B cell (primary cell): ENCODE results near the gene BTBD17. TPM values are rescaled to one million over a fixed set of nuclear protein-coding genes. Genes with fewer than 3 reads are reported as not detected.

Source experiments
- ATAC-seq: fragments of 200-7000 bp; cut with Tn5 transposase; one replicate; pipeline ENCODE4 v1.10.0; 2021; ENCODE audit warnings: low read depth, mild to moderate bottlenecking, moderate number of reproducible peaks, moderate library complexity
- CTCF ChIA-PET: fragments of 350-600 bp; sonication (Branson Sonifier 250); formaldehyde crosslinking; loops from one replicate; lab custom pipeline; 2021; ENCODE audit warnings: antibody characterized with exemption, inconsistent platforms; lab: Charles Lee
- POLR2A ChIA-PET: fragments of 350-600 bp; sonication (Branson Sonifier 250); formaldehyde crosslinking; loops from one replicate; lab custom pipeline; 2021; ENCODE audit warnings: antibody characterized with exemption; lab: Charles Lee
- DNase-seq: peaks from one replicate; pipeline ENCODE4 v3.0.0; 2013
- H2AFZ ChIP-seq: 2 replicates; pipeline ENCODE4 v1.6.1; 2012; ENCODE audit warnings: mild to moderate bottlenecking, low read depth, low read length; ENCODE audit not compliant: insufficient read depth, poor library complexity, severe bottlenecking
- H3K27ac ChIP-seq, 2 donors: 1 replicate in 1 of 2; 2 replicates in 1 of 2; pipeline ENCODE4 v1.5.1; 2012 to 2013; ENCODE audit warnings: low read length in 2 of 2, mild to moderate bottlenecking in 2 of 2, moderate library complexity in 1 of 2
- H3K27me3 ChIP-seq, 4 experiments: fragments of 200-600 bp in 1 of 4; sonication (generic) in 1 of 4; replicated peaks in 1 of 4; 1 replicate in 2 of 4; 2 replicates in 2 of 4; pipeline versions ENCODE4 v1.6.1 to v1.7.0; 2013 to 2016; ENCODE audit warnings: low read length in 3 of 4, mild to moderate bottlenecking in 2 of 4, mixed read lengths in 1 of 4, moderate library complexity in 1 of 4; ENCODE audit not compliant: insufficient read depth in 4 of 4, control insufficient read depth in 3 of 4; ENCODE audit errors: control extremely low read depth in 1 of 4
- H3K36me3 ChIP-seq, 2 experiments: replicated peaks in 1 of 2; 1 replicate in 1 of 2; 2 replicates in 1 of 2; pipeline versions ENCODE4 v1.6.1 to v1.7.1; 2013; ENCODE audit warnings: low read length in 1 of 2; ENCODE audit not compliant: insufficient read depth in 2 of 2, control insufficient read depth in 1 of 2; ENCODE audit errors: control extremely low read depth in 1 of 2, extremely low read depth in 1 of 2
- H3K4me1 ChIP-seq, 2 donors: fragments of 200-600 bp in 1 of 2; sonication (generic) in 1 of 2; 1 replicate in 1 of 2; 2 replicates in 1 of 2; pipeline versions ENCODE4 v1.5.1 to v1.6.1; 2013 to 2017; ENCODE audit warnings: low read length in 2 of 2; ENCODE audit not compliant: control insufficient read depth in 2 of 2, insufficient read depth in 2 of 2
- H3K4me2 ChIP-seq: replicated peaks from 2 replicates; pipeline ENCODE3; 2012; ENCODE audit warnings: mild to moderate bottlenecking, low read depth, low read length; ENCODE audit not compliant: poor library complexity, severe bottlenecking
- H3K4me3 ChIP-seq, 5 experiments: fragments of 200-600 bp in 1 of 5; sonication (generic) in 1 of 5; 1 replicate in 3 of 5; 2 replicates in 2 of 5; pipeline versions ENCODE4 v1.5.1 to v1.7.0; 2011 to 2016; ENCODE audit warnings: low read length in 4 of 5, mild to moderate bottlenecking in 4 of 5, low read depth in 2 of 5, control low read depth in 1 of 5, moderate library complexity in 1 of 5; ENCODE audit not compliant: insufficient read depth in 1 of 5; ENCODE audit errors: control extremely low read depth in 1 of 5, extremely low read depth in 1 of 5
- H3K79me2 ChIP-seq: fragments of 200-600 bp; sonication (generic); one replicate; pipeline ENCODE4 v1.6.0; 2016; ENCODE audit warnings: low read length; ENCODE audit not compliant: control insufficient read depth, insufficient read depth
- H3K9ac ChIP-seq: fragments of 200-600 bp; sonication (generic); 2 replicates; pipeline ENCODE4 v1.6.1; 2017; ENCODE audit warnings: mild to moderate bottlenecking, low read length, moderate library complexity
- H3K9me3 ChIP-seq, 3 donors: one replicate each; pipeline versions ENCODE4 v1.6.1 to v1.7.1; 2013; ENCODE audit warnings: low read length in 2 of 3; ENCODE audit not compliant: control insufficient read depth in 2 of 3, insufficient read depth in 1 of 3; ENCODE audit errors: control extremely low read depth in 1 of 3
- H4K20me1 ChIP-seq: 2 replicates; pipeline ENCODE4 v1.6.0; 2012; ENCODE audit warnings: mild to moderate bottlenecking, low read length; ENCODE audit not compliant: insufficient read depth, control insufficient read depth, poor library complexity, severe bottlenecking
- H3K27ac Mint-ChIP-seq: one replicate; pipeline ENCODE4 v1.8.0; 2021; ENCODE audit warnings: mixed read lengths
- H3K27me3 Mint-ChIP-seq: one replicate; pipeline ENCODE4 v1.8.0; 2021; ENCODE audit warnings: mixed read lengths
- H3K4me1 Mint-ChIP-seq: one replicate; pipeline ENCODE4 v1.8.0; 2021; ENCODE audit warnings: mixed read lengths
- H3K4me3 Mint-ChIP-seq: one replicate; pipeline ENCODE4 v1.8.0; 2021; ENCODE audit warnings: mixed read lengths
- H3K9me3 Mint-ChIP-seq: one replicate; pipeline ENCODE4 v1.8.0; 2022; ENCODE audit warnings: mixed read lengths; ENCODE audit not compliant: insufficient read depth
- CTCF ChIP-seq: fragments of 200-600 bp; IDR thresholded peaks from one replicate; pipeline ENCODE4 v1.8.0; 2022; ENCODE audit warnings: antibody characterized with exemption, mild to moderate bottlenecking
- EZH2 ChIP-seq: IDR thresholded peaks from 2 replicates; pipeline ENCODE4 v1.6.1; 2012; ENCODE audit warnings: borderline replicate concordance, low read depth, mild to moderate bottlenecking, moderate library complexity, low read length; ENCODE audit not compliant: insufficient read depth, poor library complexity, severe bottlenecking
- WGBS: methylation state at CpG from one replicate; pipeline ENCODE4 v1.1.5; 2013; ENCODE audit warnings: missing lambda C conversion rate; ENCODE audit not compliant: insufficient coverage; 5-methylcytosine and 5-hydroxymethylcytosine counted together
- intact Hi-C: fragments of 100-400 bp; cut with micrococcal nuclease; formaldehyde crosslinking; loops from one replicate; pipeline ENCODE4 v1.10.0; 2022
- polyA plus RNA-seq: library from polyadenylated mRNA; depleted of rRNA; stranded (reverse); fragments of >200 nt; gene quantifications from 2 replicates; pipeline ENCODE4 v1.2.3, GENCODE V29; 2012
- total RNA-seq, 2 donors: library from RNA; stranded (reverse); fragments of 120-200 nt in 1 of 2; gene quantifications; 1 replicate in 1 of 2; 2 replicates in 1 of 2; pipeline versions ENCODE4 v1.2.3 to v1.2.4, GENCODE V29; 2013 to 2022

Gene BTBD17
- total and polyA plus RNA-seq, 2 donors (not counting 1 experiment from before 2014, with no cell fraction given): not detected

- intact Hi-C loops: no loop called here
- no peak overlapping the region for H3K4me2 ChIP-seq
- ATAC-seq: no peak
- H2AFZ ChIP-seq: no peak overlapping the region
- H3K79me2 ChIP-seq: no peaks in the 10 kb centered on the region
- no peak overlapping the region for H3K27ac ChIP-seq
- H3K27me3 ChIP-seq: peaks cover 0 to 31% (median 5%) of the 10 kb centered on the region in 4 experiments
- no peak overlapping the region for H3K9ac ChIP-seq
- no peak overlapping the region for H3K4me3 Mint-ChIP-seq
- no peaks in the 10 kb centered on the region for H3K9me3 Mint-ChIP-seq
- H3K4me1 Mint-ChIP-seq: peaks cover 4% of the 10 kb centered on the region
- no peak overlapping the region for H3K4me3 ChIP-seq
- no peak overlapping the region for H3K27ac Mint-ChIP-seq
- no peaks in the 10 kb centered on the region for H3K36me3 ChIP-seq
- 96% methylated on average over 3 of the region's 3 CpGs for WGBS
- TF ChIP-seq CTCF (no peak), EZH2 (no peak)
- no peaks in the 10 kb centered on the region for H3K9me3 ChIP-seq
- no peak for DNase-seq
- ChIA-PET POLR2A (no interaction called here), CTCF (interaction anchor here (1.0 kb wide), 1 partner anchor 41 kb away, joined by 3 read pairs; no protein-coding TSS in a partner anchor)
- H3K4me1 ChIP-seq: peaks cover 8 to 13% of the 10 kb centered on the region in 2 donors
- H4K20me1 ChIP-seq: no peaks in the 10 kb centered on the region
- H3K27me3 Mint-ChIP-seq: peaks cover 39% of the 10 kb centered on the region
Observed at GRCh38 chr17:74328487-74328886, 33.2 kb downstream of the BTBD17 start.

GRCh38 chr17:74326506-74326905, 35.2 kb downstream of the BTBD17 start:
- H3K27ac Mint-ChIP-seq: no peak overlapping the region
- Histone ChIP-seq H3K9ac (no peak overlapping the region), H3K36me3 (no peaks in the 10 kb centered on the region), H3K9me3 (no peaks in the 10 kb centered on the region), H3K4me1 (peaks cover 8 to 13% of the 10 kb centered on the region in 2 donors), H3K4me3 (no peak overlapping the region), H3K79me2 (no peaks in the 10 kb centered on the region), H3K4me2 (peak overlapping the region; percentile 62), H3K27ac (no peak overlapping the region), H3K27me3 (peaks cover 0 to 30% (median 5%) of the 10 kb centered on the region in 4 experiments), H4K20me1 (no peaks in the 10 kb centered on the region), H2AFZ (no peak overlapping the region)
- H3K9me3 Mint-ChIP-seq: no peaks in the 10 kb centered on the region
- no peak overlapping the region for H3K4me3 Mint-ChIP-seq
- 41% methylated on average over 8 of the region's 10 CpGs for WGBS
- ChIA-PET CTCF (no interaction called here), POLR2A (no interaction called here)
- DNase-seq (no peak), ATAC-seq (no peak)
- peaks cover 55% of the 10 kb centered on the region for H3K27me3 Mint-ChIP-seq
- intact Hi-C loops: no loop called here
- peaks cover 4% of the 10 kb centered on the region for H3K4me1 Mint-ChIP-seq
- TF ChIP-seq CTCF: no peak
- no peak for TF ChIP-seq EZH2
